Psoas muscle (tissue), 8 donors: ENCODE measurements around the gene ALG8. TPM values are rescaled to one million over a fixed set of nuclear protein-coding genes. Genes with fewer than 3 reads are reported as not detected.
"Not testable (repeated sequence)": the region's sequence is repeated elsewhere in the genome, so short reads cannot be mapped to it uniquely, and the experiment has no call there.

ENCODE experiments used
- ATAC-seq, 4 donors: fragments of 200-7000 bp; cut with Tn5 transposase; one replicate each; pipeline ENCODE4 v1.9.1; 2020; ENCODE audit warnings: moderate library complexity in 3 of 4, mild to moderate bottlenecking in 2 of 4
- DNase-seq, 2 donors: peaks; one replicate each; pipeline ENCODE4 v3.0.0-alpha.2; 2020
- H3K27ac ChIP-seq: fragments of 200-600 bp; one replicate; pipeline ENCODE4 v1.8.0; 2022
- H3K27me3 ChIP-seq, 3 donors: fragments of 200-600 bp in 1 of 3; one replicate each; pipeline versions ENCODE4 v1.6.1 to v1.8.0; 2013 to 2022; ENCODE audit warnings: low read length in 2 of 3, mild to moderate bottlenecking in 2 of 3, moderate library complexity in 1 of 3; ENCODE audit not compliant: insufficient read depth in 3 of 3
- H3K36me3 ChIP-seq, 2 donors: fragments of 200-600 bp in 1 of 2; one replicate each; pipeline versions ENCODE4 v1.6.1 to v1.8.0; 2013 to 2022; ENCODE audit warnings: low read depth in 1 of 2, mild to moderate bottlenecking in 1 of 2, moderate library complexity in 1 of 2; ENCODE audit not compliant: insufficient read depth in 1 of 2
- H3K4me1 ChIP-seq: fragments of 200-600 bp; one replicate; pipeline ENCODE4 v1.8.0; 2022
- H3K4me3 ChIP-seq: fragments of 200-600 bp; one replicate; pipeline ENCODE4 v1.8.0; 2022; ENCODE audit warnings: mild to moderate bottlenecking
- H3K9me3 ChIP-seq: fragments of 200-600 bp; one replicate; pipeline ENCODE4 v1.8.0; 2022
- WGBS, 3 donors: extraction: QIAGEN DNeasy Blood & Tissue Kit; methylation state at CpG; one replicate each; pipeline versions ENCODE4 v1.1.6 to v1.1.7; 2013; 5-methylcytosine and 5-hydroxymethylcytosine counted together
- intact Hi-C, 2 donors: fragments of 100-400 bp; cut with DNase I; formaldehyde crosslinking; loops; one replicate each; pipeline versions ENCODE4 v1.11.0 to v1.14.2; 2022
- polyA plus RNA-seq, 3 donors: library from polyadenylated mRNA; stranded (reverse); fragments of 200-250 nt; gene quantifications; one replicate each; pipeline ENCODE4 v1.2.3, GENCODE V29; 2013
- total RNA-seq, 4 donors: library from RNA; stranded (reverse); fragmentation: NEBNext Ultra II Directional in 2 of 4; extraction: Animal tissue kit (Norgen Biotek cat#: 25700) in 2 of 4; gene quantifications; one replicate each; pipeline versions ENCODE4 v1.2.1 to v1.2.4, GENCODE V29; 2021 to 2023
- TF ChIP-seq, protein P1 (sequence below): fragments of 200-600 bp; IDR thresholded peaks from one replicate; pipeline ENCODE4 v1.8.0; 2022; ENCODE audit warnings: antibody characterized with exemption
- donor health status: healthy with polysubstance abuse.
- donor health status: DM: no; HTN: no; CAD: no; lungs with moderate emphysema.
- donor health status: Bipolar disorder and iron deficiency.
- donor health status: healthy.
- donor health status: DM: yes; HTN: yes; CAD: no.
- donor health status: DM: no; HTN: no; CAD: no.
- donor health status: DM: no; HTN: no; CAD: no.
- donor health status: DM: yes; HTN: yes; CAD: no.

Gene ALG8
- total and polyA plus RNA-seq, 7 donors = 9.1 to 15.7 (median 11.4) TPM

DNA sequence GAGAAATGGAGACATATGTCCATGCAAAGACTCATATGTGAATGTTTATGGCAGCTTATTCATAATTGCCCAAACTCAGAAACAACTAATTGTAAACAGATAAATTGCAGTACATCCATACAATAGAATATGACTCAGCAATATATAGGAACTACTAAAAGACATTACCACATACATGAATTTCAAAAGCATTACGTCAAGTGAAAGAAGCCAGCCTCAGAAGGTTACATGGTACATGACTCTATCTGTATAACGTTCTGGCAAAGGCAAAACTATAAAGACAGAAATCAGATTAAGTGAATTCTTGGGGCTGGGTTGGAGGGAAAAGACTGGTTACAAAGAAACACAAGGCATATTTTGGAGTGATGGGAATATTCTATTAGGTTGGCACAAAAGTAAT lies 41.8 kb upstream of the ALG8 start:
- H3K36me3 ChIP-seq = peaks cover 0 to 6% of the 10 kb centered on the region in 2 donors
- H3K27ac ChIP-seq = no peak overlapping the region
- no peaks in the 10 kb centered on the region for H3K4me1 ChIP-seq
- no peak for ATAC-seq
- 78 to 91% (median 84%) methylated on average over 2 of the region's 2 CpGs for WGBS, 3 donors
- TF ChIP-seq, protein P1, sequence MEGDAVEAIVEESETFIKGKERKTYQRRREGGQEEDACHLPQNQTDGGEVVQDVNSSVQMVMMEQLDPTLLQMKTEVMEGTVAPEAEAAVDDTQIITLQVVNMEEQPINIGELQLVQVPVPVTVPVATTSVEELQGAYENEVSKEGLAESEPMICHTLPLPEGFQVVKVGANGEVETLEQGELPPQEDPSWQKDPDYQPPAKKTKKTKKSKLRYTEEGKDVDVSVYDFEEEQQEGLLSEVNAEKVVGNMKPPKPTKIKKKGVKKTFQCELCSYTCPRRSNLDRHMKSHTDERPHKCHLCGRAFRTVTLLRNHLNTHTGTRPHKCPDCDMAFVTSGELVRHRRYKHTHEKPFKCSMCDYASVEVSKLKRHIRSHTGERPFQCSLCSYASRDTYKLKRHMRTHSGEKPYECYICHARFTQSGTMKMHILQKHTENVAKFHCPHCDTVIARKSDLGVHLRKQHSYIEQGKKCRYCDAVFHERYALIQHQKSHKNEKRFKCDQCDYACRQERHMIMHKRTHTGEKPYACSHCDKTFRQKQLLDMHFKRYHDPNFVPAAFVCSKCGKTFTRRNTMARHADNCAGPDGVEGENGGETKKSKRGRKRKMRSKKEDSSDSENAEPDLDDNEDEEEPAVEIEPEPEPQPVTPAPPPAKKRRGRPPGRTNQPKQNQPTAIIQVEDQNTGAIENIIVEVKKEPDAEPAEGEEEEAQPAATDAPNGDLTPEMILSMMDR = no peak
- no peak overlapping the region for H3K4me3 ChIP-seq
- H3K9me3 ChIP-seq = no peaks in the 10 kb centered on the region
- no peaks in the 10 kb centered on the region for H3K27me3 ChIP-seq
- no peak for DNase-seq
- intact Hi-C loops = no loop called here

DNA sequence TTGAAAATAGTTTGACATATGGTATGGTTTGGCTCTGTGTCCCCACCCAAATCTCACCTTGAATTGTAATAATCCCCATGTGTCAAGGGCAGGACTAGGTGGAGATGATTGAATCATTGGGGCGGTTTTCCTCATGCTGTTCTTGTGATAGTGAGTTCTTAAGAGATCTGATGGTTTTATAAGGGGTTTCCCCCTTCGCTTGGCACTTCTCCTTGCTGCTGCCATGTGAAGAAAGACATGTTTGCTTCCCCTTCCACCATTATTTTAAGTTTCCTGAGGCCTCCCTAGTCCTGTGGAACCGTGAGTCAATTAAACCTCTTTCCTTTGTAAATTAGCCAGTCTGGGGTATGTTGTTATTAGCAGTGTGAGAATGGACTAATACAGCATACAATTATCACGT lies 41.3 kb upstream of the ALG8 start:
- no peaks in the 10 kb centered on the region for H3K4me1 ChIP-seq
- DNase-seq = no peak
- intact Hi-C loops = no loop called here
- no peaks in the 10 kb centered on the region for H3K9me3 ChIP-seq
- TF ChIP-seq, protein P1 = no peak
- no peak overlapping the region for H3K4me3 ChIP-seq
- H3K27me3 ChIP-seq = no peaks in the 10 kb centered on the region
- ATAC-seq = no peak
- 89 to 95% (median 92%) methylated on average over 4 of the region's 4 CpGs for WGBS, 3 donors
- H3K36me3 ChIP-seq = peaks cover 0 to 5% of the 10 kb centered on the region in 2 donors
- H3K27ac ChIP-seq = no peak overlapping the region

DNA sequence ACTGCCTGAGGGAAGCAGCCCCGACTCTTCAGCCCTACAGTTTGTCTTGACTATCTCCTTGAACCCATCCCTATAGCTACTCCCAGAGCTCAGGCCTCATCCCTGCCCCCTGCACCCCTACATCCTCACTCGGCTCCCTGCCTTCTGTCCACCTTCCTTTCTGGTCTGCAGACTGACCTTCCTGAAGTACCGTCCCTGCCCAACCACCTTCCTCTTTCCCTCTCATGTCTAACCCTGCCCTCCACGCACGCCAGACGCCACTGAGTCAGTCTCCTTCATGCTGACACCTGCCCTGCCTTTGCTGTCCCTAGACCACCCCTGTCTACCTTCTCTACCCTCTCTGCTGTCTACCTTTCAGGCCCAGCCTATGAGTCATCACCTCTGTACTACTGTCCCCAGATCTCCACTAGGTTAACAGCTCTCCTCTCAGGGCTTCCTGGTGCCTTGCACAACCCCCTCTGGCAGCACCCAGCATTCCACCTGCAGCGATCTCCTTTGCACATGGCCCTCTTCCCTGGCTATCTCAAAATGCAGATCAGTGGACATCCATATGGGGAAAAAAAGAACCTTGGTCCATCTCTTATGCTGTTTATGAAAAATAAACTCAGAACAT lies 40.1 kb upstream of the ALG8 start:
- TF ChIP-seq, protein P1 = no peak
- DNase-seq = no peak
- WGBS, 3 donors = 88 to 93% (median 90%) methylated on average over 7 of the region's 7 CpGs
- Histone ChIP-seq H3K36me3 (peaks cover 0 to 5% of the 10 kb centered on the region in 2 donors), H3K27me3 (no peaks in the 10 kb centered on the region), H3K27ac (no peak overlapping the region), H3K4me1 (no peaks in the 10 kb centered on the region), H3K4me3 (no peak overlapping the region), H3K9me3 (no peaks in the 10 kb centered on the region)
- peak in 3 of 4 donors; percentile 42 to 83 (median 80) for ATAC-seq
- intact Hi-C loops = no loop called here

- ATAC-seq (no peak), DNase-seq (no peak)
- Histone ChIP-seq H3K9me3 (no peaks in the 10 kb centered on the region), H3K4me1 (no peaks in the 10 kb centered on the region), H3K4me3 (no peak overlapping the region), H3K27ac (no peak overlapping the region), H3K27me3 (no peaks in the 10 kb centered on the region), H3K36me3 (peaks cover 0 to 22% of the 10 kb centered on the region in 2 donors)
- TF ChIP-seq, protein P1 = no peak
- intact Hi-C loops = no loop called here
- 88% methylated on average over 7 of the region's 7 CpGs for WGBS, 3 donors
These were observed 37.8 kb upstream of the ALG8 start for GRCh38 chr11:78177216-78177615.

DNA sequence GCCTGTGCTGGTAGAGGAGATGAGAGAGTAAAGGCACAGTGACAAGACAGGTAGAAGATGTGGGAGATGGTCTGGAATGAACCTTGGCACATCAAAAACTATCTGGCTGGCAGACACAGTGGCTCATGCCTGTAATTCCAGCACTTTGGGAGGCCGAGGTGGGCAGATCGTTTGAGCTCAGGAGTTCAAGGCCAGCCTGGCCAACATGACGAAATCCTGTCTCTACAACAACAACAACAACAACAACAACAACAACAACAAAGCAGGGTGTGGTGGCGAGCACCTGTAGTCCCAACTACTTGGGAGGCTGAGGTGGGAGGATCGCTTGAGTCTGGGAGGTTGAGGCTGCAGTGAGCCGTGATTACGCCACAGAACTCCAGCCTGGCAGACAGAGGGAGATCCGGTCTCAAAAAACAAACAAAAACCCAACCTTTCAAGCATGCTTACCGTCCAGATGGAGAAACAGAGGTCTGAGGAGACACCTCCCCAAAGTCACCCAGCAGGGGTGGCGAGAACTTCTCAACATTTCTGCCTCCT lies 37.2 kb upstream of the ALG8 start:
- DNase-seq (no peak), ATAC-seq (no peak)
- TF ChIP-seq, protein P1 = no peak
- Histone ChIP-seq H3K9me3 (no peaks in the 10 kb centered on the region), H3K4me1 (no peaks in the 10 kb centered on the region), H3K36me3 (peaks cover 0 to 27% of the 10 kb centered on the region in 2 donors), H3K27ac (no peak overlapping the region), H3K27me3 (no peaks in the 10 kb centered on the region), H3K4me3 (no peak overlapping the region)
- intact Hi-C loops = no loop called here
- 91 to 94% (median 93%) methylated on average over 10 of the region's 10 CpGs for WGBS, 3 donors

DNA sequence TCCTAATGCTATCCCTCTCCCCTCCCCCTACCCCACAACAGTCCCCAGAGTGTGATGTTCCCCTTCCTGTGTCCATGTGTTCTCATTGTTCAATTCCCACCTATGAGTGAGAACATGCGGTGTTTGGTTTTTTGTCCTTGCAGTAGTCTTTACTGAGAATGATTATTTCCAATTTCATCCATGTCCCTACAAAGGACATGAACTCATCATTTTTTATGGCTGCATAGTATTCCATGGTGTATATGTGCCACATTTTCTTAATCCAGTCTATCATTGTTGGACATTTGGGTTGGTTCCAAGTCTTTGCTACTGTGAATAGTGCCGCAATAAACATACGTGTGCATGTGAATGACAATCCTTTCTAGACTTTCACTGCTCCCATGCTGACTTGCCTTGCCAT lies 36.4 kb upstream of the ALG8 start:
- H3K36me3 ChIP-seq = peaks cover 0 to 27% of the 10 kb centered on the region in 2 donors
- H3K4me3 ChIP-seq, H3K27ac ChIP-seq, DNase-seq, H3K27me3 ChIP-seq, H3K9me3 ChIP-seq, H3K4me1 ChIP-seq, intact Hi-C loops, ATAC-seq: not testable (repeated sequence)
- 95 to 99% (median 98%) methylated on average over 3 of the region's 3 CpGs for WGBS, 3 donors
